GM12872 (cell line): ENCODE data around the gene MOGAT3.

Source experiments
- CTCF ChIP-seq: IDR thresholded peaks from 3 replicates; pipeline ENCODE4 v1.5.1; 2011; ENCODE audit warnings: low read depth, mild to moderate bottlenecking, low read length, moderate library complexity; ENCODE audit not compliant: insufficient read depth

MOGAT3 gene

GRCh38 chr7:101217388-101218235, 16.8 kb upstream of the MOGAT3 start, which contains the start of the genes PLOD3 and ZNHIT1:
Gene PLOD3, minus strand, starts transcription at chr7:101217581. Its CDS starts 307 bp downstream, at chr7:101217274.
Gene ZNHIT1, plus strand, starts transcription at chr7:101218165. Its CDS starts 31 bp downstream, at chr7:101218196.
- TF ChIP-seq CTCF: no peak

- no peak for TF ChIP-seq CTCF
Observed at GRCh38 chr7:101216860-101217387, 16.1 kb upstream of the MOGAT3 start.

- no peak for TF ChIP-seq CTCF
Observed at GRCh38 chr7:101216001-101216859, 15.4 kb upstream of the MOGAT3 start.

- TF ChIP-seq CTCF: no peak
Observed at GRCh38 chr7:101212014-101212413, 11.2 kb upstream of the MOGAT3 start.

- TF ChIP-seq CTCF: no peak
Observed at GRCh38 chr7:101211501-101211900, 10.7 kb upstream of the MOGAT3 start.

- TF ChIP-seq CTCF: no peak
Observed at GRCh38 chr7:101210143-101210542, 9.3 kb upstream of the MOGAT3 start.

- TF ChIP-seq CTCF: no peak
Observed at GRCh38 chr7:101208794-101209193, 8.0 kb upstream of the MOGAT3 start.
